Activated gamma-delta T cell treated with Interleukin-2 at 50 U/mL for 16 hours (primary cell): ENCODE results near the gene GRIK2.

ENCODE experiments used
- DNase-seq: peaks from one replicate; pipeline ENCODE4 v3.0.0-alpha.2; 2020

The GRIK2 gene

DNA sequence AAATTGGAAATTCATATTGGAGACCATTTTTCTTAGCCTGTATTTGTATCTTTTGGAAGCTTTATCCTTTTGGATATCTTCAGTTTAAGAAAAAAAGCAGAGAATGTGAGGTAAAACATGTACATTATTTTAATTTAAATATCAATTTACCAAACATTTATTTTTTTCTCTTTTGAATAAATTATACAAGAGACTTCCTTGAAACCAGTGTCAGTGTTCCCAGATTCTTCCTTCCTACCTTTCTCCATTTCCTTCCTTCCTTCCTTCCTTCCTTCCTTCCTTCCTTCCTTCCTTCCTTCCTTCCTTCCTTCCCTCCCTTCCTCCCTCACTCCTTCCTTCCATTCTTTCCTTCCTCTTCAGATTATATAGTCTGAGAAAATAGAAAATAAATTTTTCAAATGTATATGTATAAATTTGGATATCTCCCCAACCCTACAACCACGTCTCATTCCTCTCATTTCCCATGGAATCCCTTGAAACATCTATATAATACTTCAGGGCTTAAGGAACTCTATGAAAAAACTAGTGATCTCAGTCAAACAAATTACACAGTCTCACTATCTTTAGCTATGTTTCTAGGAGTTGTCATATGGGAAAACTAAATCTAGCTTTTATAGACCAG is 528.4 kb downstream of the GRIK2 start:
- no peak for DNase-seq

DNA sequence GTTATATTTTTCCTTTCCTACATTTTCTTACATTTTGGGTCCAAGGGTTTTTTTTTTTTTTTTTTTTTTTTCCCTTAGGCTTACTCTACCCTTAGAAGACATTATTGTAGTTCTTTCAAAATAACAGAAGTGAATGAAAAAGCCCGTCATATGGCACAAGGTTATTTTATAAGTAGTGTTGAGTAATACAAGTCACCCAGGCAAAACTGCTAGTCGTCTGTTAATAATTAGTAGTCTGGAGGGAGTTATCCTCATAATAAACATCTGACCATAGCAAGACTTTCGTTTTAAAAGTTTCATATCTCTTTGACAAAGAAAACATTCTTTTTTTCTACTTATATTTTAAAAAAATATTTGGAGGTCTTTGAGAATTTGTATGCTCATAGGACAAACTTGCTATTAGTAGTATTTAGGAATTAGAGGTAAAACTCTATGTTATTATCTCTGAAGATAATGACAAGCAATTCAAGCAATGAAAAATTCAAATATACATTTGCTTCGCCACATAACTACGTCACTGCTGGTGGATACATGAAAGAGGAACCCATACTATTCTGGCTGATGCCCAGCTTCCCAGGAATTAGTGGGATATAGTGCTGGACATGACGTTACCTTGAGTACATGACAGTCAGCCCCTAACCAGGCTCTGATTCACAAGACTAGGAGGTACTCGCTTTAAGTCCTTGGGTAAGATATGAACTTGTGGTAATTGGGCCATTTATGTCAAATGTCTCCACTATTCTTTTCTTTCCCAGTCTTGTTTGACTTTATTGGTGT is 532.8 kb downstream of the GRIK2 start:
- DNase-seq, result no peak

DNA sequence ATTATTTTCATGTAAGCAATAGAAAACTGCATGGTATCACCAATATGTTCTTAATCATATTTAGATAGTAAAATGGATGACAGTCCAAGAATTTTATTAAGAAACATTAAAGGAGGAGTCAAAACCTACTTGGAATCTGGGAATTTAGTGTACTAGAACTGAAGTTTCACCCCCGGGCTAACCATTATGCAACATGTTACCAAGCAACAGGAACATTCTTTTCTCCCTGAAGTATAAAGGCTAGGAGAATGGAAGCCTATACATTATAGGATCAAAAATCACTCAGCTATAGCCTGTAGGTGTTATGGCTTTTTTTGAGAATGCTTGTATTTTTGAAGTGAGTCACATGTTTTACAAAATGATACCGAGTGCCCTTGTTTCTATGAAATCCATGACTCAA is 538.3 kb downstream of the GRIK2 start:
- DNase-seq, result no peak

DNA sequence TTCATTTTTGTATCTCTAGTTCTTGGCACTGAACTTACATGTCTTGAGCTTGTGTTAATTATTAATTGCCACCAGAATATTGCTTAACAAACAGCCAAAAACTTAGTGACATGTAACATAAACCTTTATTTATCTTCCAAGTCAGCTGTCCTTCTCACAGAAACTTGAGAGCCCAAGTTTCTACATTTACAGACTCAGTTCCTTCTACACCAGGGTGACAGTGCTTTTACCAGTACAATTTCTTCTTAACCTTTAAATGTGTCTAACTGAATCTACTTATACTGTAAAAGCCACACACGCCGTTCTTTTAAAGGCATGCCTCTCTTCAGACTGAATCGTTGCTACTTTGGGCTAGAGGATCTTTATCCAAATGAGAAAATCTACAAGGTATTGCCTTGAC is 539.2 kb downstream of the GRIK2 start:
- no peak for DNase-seq

DNA sequence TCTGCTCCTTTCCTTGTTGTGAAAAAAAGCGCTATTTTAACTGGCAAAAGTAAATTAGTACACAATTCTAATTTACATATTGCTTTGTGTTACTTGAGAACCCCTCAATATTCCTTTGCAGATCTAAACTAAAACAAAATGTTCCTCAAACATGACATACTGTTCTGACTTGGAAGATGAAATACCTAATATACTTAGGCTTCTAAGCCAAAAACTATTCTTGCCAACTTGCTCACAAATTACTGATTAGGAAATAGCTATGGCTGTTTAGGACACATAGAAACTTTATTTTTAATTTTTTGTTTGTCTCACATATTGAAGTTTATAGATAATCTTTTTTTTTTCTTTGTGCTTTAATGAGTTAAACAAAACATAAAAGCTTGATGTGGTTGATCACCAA is 542.2 kb downstream of the GRIK2 start:
- DNase-seq, result no peak

DNA sequence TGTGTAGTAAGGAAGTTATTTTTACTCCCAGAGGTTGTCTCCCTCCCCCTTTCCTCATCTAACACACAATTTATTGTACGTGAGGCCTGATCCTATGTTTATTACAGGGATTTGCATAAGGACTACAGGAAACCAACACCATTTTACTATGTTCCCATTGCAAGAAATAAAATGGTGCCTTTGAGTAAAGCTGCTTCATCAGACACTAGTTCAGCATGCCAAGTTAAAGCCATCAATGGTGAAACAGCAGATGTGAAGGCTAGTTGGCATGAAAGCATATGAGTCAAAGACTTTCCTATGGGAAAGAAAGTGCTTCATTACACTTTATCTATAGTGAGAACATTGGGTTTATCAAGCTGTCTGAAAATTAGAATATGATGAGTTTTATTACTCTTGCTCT is 543.0 kb downstream of the GRIK2 start:
- no peak for DNase-seq

DNA sequence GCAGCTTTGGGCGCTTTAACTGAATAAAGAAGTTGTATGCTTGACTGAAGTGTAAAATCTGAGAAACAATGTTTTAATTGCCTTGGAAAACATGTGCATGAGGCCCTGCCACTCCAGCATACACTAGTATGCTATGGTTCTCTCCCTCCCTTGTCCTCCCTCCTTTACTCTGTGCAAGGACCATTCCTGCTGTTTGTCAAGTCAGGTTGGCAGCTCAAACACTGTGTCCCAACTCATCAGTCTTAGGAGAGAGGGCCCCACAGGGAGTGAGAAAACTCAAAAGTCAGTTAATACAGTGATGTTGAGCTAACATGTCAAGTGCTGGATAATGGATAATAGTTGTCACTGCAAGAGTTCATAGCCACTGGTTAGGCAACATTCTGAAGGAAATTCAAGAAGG is 543.6 kb downstream of the GRIK2 start:
- no peak for DNase-seq

DNA sequence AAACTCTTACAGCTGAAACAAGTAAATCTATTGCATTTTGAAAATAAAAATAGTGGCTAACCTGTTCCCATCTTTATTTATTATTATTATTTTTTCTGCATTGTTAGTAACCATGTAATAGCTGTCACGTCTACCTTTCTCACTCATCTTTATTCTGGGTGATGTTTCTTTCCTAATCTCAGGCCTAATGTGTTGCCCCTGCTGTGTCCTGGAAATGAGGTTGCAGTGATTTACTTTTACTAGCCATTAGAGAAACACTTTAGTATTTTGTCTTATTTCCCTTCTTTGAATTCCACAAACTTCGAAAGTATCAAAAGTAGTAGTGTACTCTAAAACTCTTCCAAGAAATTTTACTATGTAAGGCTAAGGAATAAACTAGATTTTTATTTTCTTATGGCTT is 546.9 kb downstream of the GRIK2 start:
- no peak for DNase-seq

DNA sequence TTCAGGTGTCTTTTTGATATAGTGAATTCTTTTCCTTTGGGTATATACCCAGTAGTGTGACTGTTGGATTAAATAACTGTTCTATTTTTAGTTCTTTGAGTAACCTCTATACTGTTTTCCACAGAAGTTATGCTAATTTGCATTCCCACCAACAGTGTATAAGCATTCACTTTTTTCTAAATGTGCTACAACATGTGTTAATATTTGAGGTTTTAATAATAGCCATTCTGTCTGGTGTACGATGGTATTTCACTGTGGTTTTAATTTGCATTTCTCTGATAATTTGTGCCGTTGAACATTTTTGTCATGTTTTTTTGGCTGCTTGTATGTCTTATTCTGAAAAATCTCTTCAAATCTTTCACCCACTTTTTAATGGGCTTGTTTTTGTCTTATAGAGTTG is 563.5 kb downstream of the GRIK2 start:
- no peak for DNase-seq

DNA sequence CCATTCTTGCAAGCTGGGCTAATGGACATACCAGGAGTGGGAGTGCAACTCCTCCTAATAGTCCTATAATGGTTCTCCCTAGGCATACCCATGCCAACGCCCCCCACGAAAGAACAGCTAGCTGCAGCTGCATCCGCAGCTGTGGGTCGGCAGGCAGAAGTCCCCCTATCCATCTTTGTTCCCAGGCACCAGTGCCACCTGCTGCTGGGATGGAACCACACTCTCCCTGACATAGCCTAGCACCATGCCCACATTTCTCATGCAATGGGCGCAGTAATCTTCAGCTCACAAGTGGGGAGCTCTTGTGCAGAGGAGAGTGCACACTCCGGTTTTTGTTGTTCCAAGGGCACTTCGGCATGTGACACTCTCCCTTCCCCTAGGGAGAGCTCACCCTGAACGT is 567.8 kb downstream of the GRIK2 start:
- DNase-seq, result no peak

DNA sequence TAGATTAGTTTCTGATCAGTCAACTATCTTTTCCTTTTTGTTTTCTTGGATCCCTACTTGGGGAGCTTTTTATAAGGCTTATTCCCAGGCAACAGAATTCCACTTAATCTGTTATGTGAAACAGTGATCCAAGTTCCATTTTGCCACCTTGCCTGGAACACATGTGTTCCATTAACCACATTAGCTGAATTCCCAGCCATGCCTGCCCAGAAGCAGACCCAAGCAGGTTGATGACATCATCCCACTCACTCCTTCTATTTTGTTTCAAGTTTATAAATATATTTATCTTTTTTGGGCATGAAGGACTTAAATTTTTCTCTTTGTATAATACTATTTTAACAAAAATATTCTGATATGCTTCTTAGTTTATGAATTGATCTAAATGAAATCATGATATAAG is 587.4 kb downstream of the GRIK2 start:
- DNase-seq, result no peak

DNA sequence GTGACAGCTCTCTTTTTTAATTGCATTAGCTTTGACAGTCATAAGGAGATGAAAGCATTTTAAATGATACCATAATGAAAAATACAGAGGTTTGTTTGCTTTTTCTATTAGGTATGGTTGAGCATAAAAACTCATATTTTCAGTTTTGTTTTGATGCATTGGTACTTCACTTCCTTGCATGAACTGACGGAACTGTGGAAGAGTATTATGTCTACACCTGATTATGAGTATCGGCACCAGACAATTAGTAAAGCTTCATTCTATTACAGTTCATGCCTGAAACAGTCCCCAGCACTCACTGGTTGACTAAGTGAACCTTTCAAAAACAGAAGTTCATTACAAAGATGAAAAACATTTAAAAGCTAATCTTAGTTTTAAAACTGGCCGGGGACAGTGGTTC is 593.0 kb downstream of the GRIK2 start:
- DNase-seq, result no peak

DNA sequence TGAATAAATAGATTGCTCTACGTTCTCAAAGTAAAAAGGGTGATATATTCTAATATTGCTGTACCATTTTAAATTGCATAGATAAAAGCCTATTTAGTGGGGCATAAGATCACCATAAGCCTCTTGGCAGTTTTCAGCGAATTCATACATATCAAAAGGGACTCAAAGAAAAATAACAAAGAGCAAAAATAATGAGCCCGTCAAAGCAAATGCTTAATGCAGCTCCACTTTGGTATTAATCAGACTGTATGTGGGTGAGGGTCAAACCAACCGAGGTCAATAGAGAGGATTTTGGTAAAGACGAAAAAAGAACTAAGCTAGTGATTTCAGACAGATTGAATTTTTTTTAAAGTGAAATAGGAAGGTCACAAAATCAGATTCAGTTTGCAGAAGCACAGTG is 598.8 kb downstream of the GRIK2 start:
- DNase-seq, result no peak

DNA sequence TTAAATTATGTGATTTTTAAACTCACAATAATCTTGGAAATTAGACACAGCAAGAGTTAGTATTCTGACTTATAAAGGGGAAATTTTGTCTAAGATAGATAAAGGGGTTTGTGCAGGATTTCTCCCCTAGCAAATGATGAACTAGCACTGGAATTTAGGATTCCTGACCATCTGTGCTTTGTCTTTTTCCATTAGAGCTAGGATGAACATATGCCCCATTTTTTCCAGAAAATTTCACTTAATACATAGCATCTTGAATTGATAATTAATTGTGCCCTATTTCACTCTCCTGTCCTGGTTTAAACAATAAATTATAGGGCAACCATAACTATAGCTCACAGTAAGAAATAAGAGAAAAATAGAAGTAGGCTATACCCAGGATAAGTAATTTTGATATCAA is 601.0 kb downstream of the GRIK2 start:
- no peak for DNase-seq

DNA sequence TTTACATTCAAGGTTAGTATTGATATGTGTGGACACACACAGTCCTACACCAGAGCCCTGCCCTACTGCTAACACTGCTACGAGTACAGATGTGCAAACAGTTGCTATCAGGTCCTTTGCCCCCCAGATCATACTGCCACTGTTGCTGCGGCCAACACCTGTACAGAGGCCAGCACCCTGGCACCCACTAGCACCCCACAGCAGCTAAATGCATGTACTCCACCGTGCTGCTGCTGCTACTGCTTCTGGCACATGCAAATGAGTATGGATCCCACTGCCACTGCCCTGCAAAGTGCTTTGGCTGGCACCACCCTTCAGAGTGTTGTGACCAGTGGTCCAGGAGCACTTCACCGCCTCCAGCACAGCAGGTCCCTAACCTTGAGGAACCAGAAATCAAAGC is 621.9 kb downstream of the GRIK2 start:
- DNase-seq, result no peak

DNA sequence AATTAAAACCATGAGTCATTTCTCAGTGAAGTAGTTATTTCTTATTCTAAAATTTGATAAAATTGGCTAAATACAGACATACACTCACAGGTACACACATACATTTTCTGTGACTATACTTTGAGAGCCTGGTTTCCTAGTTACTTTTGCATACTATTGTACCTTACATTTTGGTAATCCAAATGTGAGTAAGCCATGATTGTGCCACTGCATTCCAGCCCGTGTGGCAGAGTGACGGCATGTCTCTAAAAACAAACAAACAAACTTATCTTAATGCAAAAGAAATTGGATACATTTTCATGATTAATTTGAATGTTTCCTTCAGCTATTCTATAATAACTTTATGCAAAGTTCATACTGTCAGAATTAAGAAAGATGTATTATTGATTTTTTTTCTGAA is 628.8 kb downstream of the GRIK2 start:
- DNase-seq, result no peak

DNA sequence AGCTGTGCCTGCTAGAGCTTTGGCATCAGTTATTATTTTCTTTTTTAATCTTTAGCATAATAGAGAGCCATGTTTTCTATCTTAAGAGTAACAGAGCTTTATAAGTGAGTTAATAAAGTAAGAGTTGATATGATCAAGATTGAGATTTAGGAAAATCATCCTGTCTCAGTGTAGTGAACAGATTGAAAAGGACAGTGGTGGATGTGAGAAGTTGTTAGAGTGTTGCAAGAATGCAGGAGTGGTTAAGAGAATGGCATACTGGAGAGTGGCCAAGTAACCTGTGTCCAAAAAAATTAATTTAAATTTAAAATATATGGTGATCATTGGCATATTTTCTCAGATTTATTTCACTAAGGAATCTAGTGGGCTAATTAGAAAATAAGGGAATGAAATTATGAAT is 629.3 kb downstream of the GRIK2 start:
- DNase-seq, result no peak

DNA sequence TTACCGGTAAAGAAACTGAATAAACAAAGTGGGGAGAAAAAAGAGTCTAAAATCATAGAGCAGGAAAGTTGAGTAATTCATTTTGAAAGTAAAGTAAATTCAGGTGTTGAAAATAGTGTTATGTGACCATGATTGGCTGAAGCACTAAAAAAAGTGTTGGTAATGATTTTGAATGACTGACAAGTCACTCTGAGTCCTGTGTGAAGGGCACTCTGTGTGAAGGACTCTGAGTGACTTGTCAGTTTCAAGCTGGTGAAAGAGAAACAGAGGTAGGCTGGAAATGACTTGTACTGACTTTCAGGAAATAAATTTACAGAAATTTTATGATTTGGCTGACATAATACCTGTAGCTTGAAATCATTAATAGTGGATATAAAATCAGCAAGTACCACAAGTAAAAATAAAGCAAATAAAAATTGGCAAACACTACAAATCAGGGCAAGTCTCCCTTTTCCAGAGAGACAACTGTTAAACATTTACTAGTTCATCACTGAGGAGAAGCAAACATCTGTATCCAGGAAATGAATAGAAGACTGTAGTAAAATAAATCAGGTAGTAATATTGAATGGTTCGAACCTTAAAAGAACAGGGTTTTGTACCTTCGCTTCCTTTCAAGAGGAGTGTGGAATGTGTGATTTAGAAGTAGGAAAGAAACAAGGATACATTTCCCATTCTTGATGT is 630.6 kb downstream of the GRIK2 start:
- DNase-seq, result no peak

DNA sequence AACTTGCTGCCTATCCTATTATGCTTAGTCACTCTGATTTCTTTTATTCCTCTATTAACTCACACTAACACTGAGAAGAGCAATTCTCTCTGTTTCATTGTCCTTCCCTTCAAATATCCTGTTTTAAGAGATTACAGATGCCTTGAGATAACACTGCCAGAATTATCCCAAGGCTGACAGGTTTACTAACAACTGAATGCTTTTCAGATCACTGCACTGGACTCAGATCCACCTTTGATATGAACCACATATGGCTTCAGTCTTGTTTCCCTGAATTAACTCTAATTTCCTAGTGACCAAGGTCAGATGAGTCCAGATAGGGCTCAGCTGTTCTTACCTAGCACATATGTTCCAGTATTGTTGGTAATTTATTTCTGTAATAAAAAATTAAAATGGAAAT is 633.1 kb downstream of the GRIK2 start:
- no peak for DNase-seq

DNA sequence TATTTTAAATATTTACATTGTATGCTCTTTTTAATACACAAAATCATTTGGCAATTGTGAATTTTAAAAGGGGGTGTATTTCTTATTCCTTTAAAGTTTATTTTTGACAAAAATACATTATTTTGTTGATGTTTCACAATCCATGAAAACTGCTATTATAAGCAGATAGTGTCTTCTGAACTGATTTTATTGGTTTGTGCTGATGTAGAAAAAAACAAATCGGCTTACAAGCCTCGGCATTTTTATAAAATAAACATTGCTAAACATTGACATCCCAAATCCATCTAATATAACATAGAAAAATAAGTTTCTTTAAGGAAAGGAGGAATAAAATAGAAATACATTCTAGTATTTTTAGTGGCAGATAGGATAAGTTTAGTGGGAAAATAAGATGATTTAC is 634.7 kb downstream of the GRIK2 start:
- no peak for DNase-seq

DNA sequence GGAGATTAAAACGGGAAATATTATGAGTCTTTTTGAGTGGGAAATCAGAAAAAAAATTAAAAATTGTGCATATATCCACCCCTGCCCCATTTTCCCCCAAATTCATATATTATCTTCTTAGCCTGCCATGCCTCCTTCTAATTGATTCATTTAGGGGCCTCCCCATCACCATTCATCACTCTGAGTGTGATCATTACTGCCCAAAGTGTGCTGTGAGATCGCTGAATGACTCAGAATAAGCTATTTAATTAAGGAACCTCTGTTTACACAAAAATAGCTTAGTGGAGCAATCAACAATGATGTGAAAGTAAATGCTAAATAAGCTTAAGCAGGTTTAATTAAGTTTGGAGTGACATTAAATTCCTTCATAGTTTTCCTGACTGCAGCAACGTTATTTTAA is 645.5 kb downstream of the GRIK2 start:
- DNase-seq, result no peak

DNA sequence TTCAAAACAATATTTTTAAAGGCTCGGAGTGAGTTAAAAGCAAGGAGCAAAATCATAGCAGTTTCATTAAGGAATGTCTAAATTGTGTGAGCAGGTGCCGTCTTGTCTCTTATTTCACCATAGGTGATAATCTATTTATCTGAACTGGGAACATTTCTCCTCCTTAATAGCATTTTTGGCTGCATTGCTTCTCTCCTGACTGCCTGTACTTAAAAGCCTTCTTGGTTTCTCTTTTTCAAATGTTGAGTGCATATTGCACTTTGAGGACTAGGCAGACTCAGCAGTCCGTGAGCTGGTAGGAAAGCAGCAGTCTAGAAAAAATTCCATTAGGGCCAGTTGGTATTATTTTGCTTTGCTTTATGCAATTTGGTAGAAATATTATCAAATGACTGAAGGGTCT is 645.9 kb downstream of the GRIK2 start:
- no peak for DNase-seq

DNA sequence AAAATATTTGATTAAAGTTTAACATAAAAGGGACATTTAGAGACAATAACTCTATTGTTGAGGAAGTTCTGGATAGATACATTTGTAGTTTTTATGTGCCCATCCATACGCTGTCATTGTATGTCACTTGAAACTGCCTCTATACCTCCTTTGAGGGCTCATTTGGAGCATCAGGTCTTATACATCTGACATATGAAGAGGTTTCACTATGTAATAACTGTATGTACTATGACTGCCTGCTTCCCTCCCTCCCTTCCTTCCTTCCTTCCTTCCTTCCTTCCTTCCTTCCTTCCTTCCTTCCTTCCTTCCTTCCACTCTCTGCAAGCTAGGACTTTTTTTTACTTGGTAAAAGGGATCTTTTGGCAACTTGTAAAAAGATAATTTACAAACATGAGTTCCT is 657.5 kb downstream of the GRIK2 start:
- no peak for DNase-seq

DNA sequence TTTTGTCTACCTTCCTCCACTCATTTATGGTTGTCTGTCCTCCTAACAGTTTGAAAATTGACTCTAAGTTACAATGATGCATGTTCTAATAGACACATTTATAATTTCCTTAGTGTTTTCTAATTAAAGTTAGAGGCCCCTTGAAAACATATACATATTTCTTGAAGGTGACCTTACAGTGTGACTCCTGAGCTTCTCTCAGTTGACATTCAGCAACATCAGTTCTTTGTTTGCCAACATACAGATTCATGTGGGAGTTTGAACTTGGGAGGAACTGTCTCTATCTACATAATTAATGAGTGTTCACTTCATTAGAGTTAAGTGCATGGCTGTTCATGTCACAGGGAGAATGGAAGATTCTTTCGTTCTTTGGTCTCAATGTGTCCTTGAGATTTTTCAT is 658.2 kb downstream of the GRIK2 start:
- DNase-seq, result no peak

DNA sequence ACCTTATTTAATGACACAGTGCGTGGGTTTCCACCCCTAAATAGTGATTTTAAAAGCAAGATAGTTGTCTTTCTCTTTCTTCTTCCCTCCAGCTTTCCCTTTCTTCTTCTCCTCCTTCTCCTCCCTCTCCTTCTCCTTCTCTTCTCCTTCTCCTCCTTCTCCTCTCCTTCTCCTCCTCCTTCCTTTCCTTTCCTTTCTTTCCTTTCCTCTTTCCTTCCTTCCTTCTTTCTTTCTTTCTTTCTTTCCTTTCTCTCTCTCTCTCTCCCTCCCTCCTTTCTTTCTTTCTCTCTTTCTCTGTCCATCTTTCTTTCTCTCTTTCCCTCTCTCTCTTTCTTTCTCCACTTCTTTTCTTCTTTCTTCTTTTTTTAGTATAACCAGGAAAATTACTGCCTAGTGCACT is 670.6 kb downstream of the GRIK2 start:
- no peak for DNase-seq
